ENCODE results near the gene CAST.

Gene CAST

GRCh38 chr5:96745844-96746531 is 83.8 kb downstream of the CAST start:
- Histone ChIP-seq H3K4me3 (no peak overlapping the region), H3K27me3 (no peaks in the 10 kb centered on the region), H3K9me3 (replicated peaks in 1 of 11) (peaks cover 10 to 18% (median 15%) of the 10 kb centered on the region in 11 experiments; a peak in 18 of 22 replicates), H3K4me2 (no peak overlapping the region), H3K9ac (no peak overlapping the region), H4K20me1 (no peaks in the 10 kb centered on the region), H3K36me3 (peaks cover 63 to 100% (median 84%) of the 10 kb centered on the region in 11 experiments), H3K4me1 (peaks cover 0 to 23% (median 6%) of the 10 kb centered on the region in 10 experiments; a peak in 12 of 20 replicates), H3K27ac (no peak overlapping the region)
- TF ChIP-seq Cebpa-rat (IDR thresholded peaks at IDR 0.05): no peak

DNA sequence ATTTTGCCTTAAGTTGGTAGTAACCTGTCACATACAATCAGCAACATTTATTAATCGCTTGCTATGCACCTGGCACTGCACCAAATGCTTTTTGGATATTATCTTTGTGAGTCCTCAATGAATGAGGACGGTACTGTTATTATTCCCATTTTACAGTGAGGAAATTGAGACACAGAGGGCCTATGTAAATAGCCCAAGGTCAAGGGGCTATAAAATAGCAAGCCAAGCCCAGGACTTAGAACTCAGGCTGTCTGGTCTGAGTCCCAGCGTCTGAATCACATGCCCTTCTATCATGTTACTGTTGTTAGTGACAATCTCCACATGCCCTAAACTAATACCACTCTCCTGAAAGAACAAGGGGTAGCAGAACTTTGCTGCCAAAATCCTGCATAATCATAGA is 85.5 kb downstream of the CAST start:
- no peak overlapping the region for H3K4me2 ChIP-seq
- peaks cover 55 to 96% (median 76%) of the 10 kb centered on the region in 11 experiments for H3K36me3 ChIP-seq
- no peak overlapping the region for H3K4me3 ChIP-seq
- peaks cover 10 to 18% (median 15%) of the 10 kb centered on the region in 11 experiments; a peak in 18 of 22 replicates for H3K9me3 ChIP-seq (replicated peaks in 1 of 11)
- no peak for TF ChIP-seq Cebpa-rat (IDR thresholded peaks at IDR 0.05)
- H3K9ac ChIP-seq: no peak overlapping the region
- H4K20me1 ChIP-seq: peaks cover 0 to 12% (median 0%) of the 10 kb centered on the region in 11 experiments; a peak in 2 of 22 replicates
- no peaks in the 10 kb centered on the region for H3K27me3 ChIP-seq
- H3K27ac ChIP-seq: no peak overlapping the region
- peaks cover 0 to 18% (median 6%) of the 10 kb centered on the region in 10 experiments; a peak in 12 of 20 replicates for H3K4me1 ChIP-seq

DNA sequence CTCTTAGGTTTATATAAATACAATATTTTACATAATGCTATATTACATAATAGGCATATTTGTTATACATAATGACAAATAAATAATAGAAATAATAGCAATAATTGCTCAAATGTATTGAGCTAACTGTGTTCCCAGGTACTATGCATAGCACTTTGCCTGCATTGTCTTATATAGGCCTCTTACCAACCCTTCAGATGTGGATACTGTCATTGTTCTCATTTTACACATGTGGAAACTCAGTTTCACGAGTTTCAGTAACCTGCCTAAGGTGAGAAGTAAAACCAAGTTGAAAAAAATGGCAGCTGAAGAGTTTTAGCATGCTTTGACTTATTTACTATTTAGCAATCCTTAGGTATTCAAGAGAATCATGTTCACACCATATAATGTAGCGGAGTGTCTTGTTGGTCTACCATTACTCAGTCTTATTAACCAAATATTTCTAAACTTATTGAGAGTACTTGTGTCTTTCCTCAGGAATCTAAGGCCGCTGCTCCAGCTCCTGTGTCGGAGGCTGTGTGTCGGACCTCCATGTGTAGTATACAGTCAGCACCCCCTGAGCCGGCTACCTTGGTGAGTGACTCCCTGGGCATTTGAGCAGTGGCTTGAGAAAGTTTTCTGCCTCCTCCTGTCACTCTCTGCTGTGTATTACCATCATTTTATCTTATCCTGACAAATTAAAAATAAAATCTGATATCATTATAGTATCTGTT is 88.1 kb downstream of the CAST start:
- Histone ChIP-seq H3K36me3 (peaks cover 48 to 96% (median 72%) of the 10 kb centered on the region in 11 experiments), H4K20me1 (peaks cover 0 to 15% (median 0%) of the 10 kb centered on the region in 11 experiments; a peak in 2 of 22 replicates), H3K4me1 (peaks cover 0 to 6% (median 0%) of the 10 kb centered on the region in 10 experiments; a peak in 2 of 20 replicates), H3K9me3 (replicated peaks in 1 of 11) (no peaks in the 10 kb centered on the region), H3K4me3 (no peak overlapping the region), H3K9ac (no peak overlapping the region), H3K4me2 (no peak overlapping the region), H3K27me3 (no peaks in the 10 kb centered on the region), H3K27ac (no peak overlapping the region)
- no peak for TF ChIP-seq Cebpa-rat (IDR thresholded peaks at IDR 0.05)

- H3K4me3 ChIP-seq: no peak overlapping the region
- TF ChIP-seq Cebpa-rat (IDR thresholded peaks at IDR 0.05): no peak
- peaks cover 37 to 96% (median 72%) of the 10 kb centered on the region in 11 experiments for H3K36me3 ChIP-seq
- no peak overlapping the region; a peak in 1 of 22 replicates for H3K9ac ChIP-seq
- no peaks in the 10 kb centered on the region for H3K4me1 ChIP-seq
- H3K9me3 ChIP-seq (replicated peaks in 1 of 11): no peaks in the 10 kb centered on the region
- no peak overlapping the region for H3K4me2 ChIP-seq
- no peak overlapping the region for H3K27ac ChIP-seq
- H3K27me3 ChIP-seq: no peaks in the 10 kb centered on the region
- peaks cover 0 to 15% (median 0%) of the 10 kb centered on the region in 11 experiments; a peak in 2 of 22 replicates for H4K20me1 ChIP-seq
These were observed 89.3 kb downstream of the CAST start for GRCh38 chr5:96751203-96752169.

GRCh38 chr5:96752341-96753016 is 90.3 kb downstream of the CAST start:
- H3K4me3 ChIP-seq: no peak overlapping the region
- no peak overlapping the region for H3K27ac ChIP-seq
- peaks cover 44 to 96% (median 78%) of the 10 kb centered on the region in 11 experiments for H3K36me3 ChIP-seq
- no peak overlapping the region for H3K9ac ChIP-seq
- TF ChIP-seq Cebpa-rat (IDR thresholded peaks at IDR 0.05): no peak
- H3K4me2 ChIP-seq: no peak overlapping the region
- H3K4me1 ChIP-seq: no peaks in the 10 kb centered on the region
- peaks cover 0 to 15% (median 0%) of the 10 kb centered on the region in 11 experiments; a peak in 3 of 22 replicates for H4K20me1 ChIP-seq
- no peaks in the 10 kb centered on the region for H3K27me3 ChIP-seq
- no peaks in the 10 kb centered on the region for H3K9me3 ChIP-seq (replicated peaks in 1 of 11)

DNA sequence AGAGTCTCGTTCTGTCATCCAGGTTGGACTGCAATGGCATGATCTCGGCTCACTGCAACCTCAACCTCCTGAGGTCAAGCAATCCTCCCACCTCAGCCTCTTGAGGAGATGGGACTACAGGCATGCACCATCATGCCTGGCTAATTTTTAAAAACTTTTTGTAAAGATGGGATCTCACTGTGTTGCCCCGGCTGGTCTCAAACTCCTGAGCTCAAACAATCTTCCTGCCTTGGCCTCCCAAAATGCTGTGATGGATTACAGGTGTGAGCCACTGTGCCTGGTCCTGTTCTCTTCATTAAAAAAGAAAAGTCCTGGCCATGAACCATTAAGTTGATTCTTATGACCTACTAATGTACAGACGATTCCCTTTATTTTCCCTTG is 90.8 kb downstream of the CAST start:
- H4K20me1 ChIP-seq: peaks cover 0 to 15% (median 0%) of the 10 kb centered on the region in 11 experiments; a peak in 3 of 22 replicates
- TF ChIP-seq Cebpa-rat (IDR thresholded peaks at IDR 0.05): no peak
- no peaks in the 10 kb centered on the region for H3K27me3 ChIP-seq
- H3K36me3 ChIP-seq: peaks cover 44 to 96% (median 80%) of the 10 kb centered on the region in 11 experiments
- no peak overlapping the region for H3K4me2 ChIP-seq
- H3K9me3 ChIP-seq (replicated peaks in 1 of 11): no peaks in the 10 kb centered on the region
- no peak overlapping the region for H3K27ac ChIP-seq
- no peak overlapping the region for H3K4me3 ChIP-seq
- no peaks in the 10 kb centered on the region for H3K4me1 ChIP-seq
- no peak overlapping the region for H3K9ac ChIP-seq

DNA sequence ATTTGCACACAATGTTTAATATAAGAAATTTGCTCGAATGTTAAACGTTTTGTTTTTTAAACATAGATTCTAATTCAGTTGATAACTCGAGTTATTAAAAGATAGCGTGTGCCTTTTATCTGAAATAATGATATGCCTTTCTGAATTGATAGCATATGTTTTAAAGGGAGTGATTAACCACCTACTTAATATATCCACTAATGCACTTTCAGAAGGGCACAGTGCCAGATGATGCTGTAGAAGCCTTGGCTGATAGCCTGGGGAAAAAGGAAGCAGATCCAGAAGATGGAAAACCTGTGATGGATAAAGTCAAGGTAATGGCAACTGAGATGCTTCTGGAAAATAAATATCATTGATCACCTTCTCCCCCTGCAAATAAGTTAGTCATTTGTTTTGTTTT is 91.7 kb downstream of the CAST start:
- Histone ChIP-seq H3K4me3 (no peak overlapping the region), H3K4me1 (no peaks in the 10 kb centered on the region), H3K9ac (no peak overlapping the region; a peak in 1 of 22 replicates), H3K9me3 (replicated peaks in 1 of 11) (no peaks in the 10 kb centered on the region), H3K27me3 (no peaks in the 10 kb centered on the region), H3K27ac (no peak overlapping the region), H3K36me3 (peaks cover 46 to 96% (median 83%) of the 10 kb centered on the region in 11 experiments), H4K20me1 (peaks cover 0 to 15% (median 0%) of the 10 kb centered on the region in 11 experiments; a peak in 3 of 22 replicates), H3K4me2 (no peak overlapping the region)
- TF ChIP-seq Cebpa-rat (IDR thresholded peaks at IDR 0.05): no peak

- Histone ChIP-seq H3K9ac (no peak overlapping the region), H3K9me3 (replicated peaks in 1 of 11) (no peaks in the 10 kb centered on the region), H4K20me1 (peaks cover 0 to 15% (median 0%) of the 10 kb centered on the region in 11 experiments; a peak in 3 of 22 replicates), H3K36me3 (peaks cover 39 to 82% (median 69%) of the 10 kb centered on the region in 11 experiments), H3K4me2 (no peak overlapping the region), H3K27me3 (no peaks in the 10 kb centered on the region), H3K4me3 (no peak overlapping the region), H3K4me1 (no peaks in the 10 kb centered on the region), H3K27ac (no peak overlapping the region)
- no peak for TF ChIP-seq Cebpa-rat (IDR thresholded peaks at IDR 0.05)
These were observed 93.7 kb downstream of the CAST start for GRCh38 chr5:96755851-96756250.

All from BLaER1 treated with 17β-estradiol and CSF1 and Interleukin-3, amounts not matched to agents 10 nM and 100 nM (cell line).